GM23338 (cell line): ENCODE results near the gene ARID1B. TPM values are rescaled to one million over a fixed set of nuclear protein-coding genes. Genes with fewer than 3 reads are reported as not detected.

Source experiments
- ATAC-seq: fragments of 200-7000 bp; cut with Tn5 transposase; 3 replicates; pipeline ENCODE4 v1.9.1; 2020
- DNase-seq: peaks from one replicate; pipeline ENCODE4 v3.0.0-alpha.2; 2015; ENCODE audit warnings: low spot score
- H2AFZ ChIP-seq: fragments of 200-600 bp; sonication (generic); 2 replicates; pipeline ENCODE4 v1.8.0; 2016; ENCODE audit warnings: antibody characterized with exemption, mild to moderate bottlenecking, moderate library complexity
- H3F3A ChIP-seq: fragments of 200-600 bp; sonication (generic); replicated peaks from 2 replicates; pipeline ENCODE4 v1.8.0; 2017; ENCODE audit warnings: antibody characterized with exemption, mixed run types, low read depth
- H3K27ac ChIP-seq: fragments of 200-600 bp; sonication (generic); 2 replicates; pipeline ENCODE4 v1.6.1; 2016; ENCODE audit warnings: low read depth
- H3K27me3 ChIP-seq: fragments of 200-600 bp; sonication (generic); 2 replicates; pipeline ENCODE4 v1.8.0; 2016; ENCODE audit warnings: mild to moderate bottlenecking, mixed run types, moderate library complexity; ENCODE audit not compliant: insufficient read depth
- H3K36me3 ChIP-seq: fragments of 200-600 bp; sonication (generic); 2 replicates; pipeline ENCODE4 v1.8.0; 2016; ENCODE audit warnings: mild to moderate bottlenecking; ENCODE audit not compliant: insufficient read depth
- H3K4me1 ChIP-seq: fragments of 200-600 bp; sonication (generic); 2 replicates; pipeline ENCODE4 v1.8.0; 2016; ENCODE audit warnings: mild to moderate bottlenecking, moderate library complexity; ENCODE audit not compliant: insufficient read depth
- H3K4me2 ChIP-seq: fragments of 200-600 bp; sonication (generic); 2 replicates; pipeline ENCODE4 v1.7.1; 2017; ENCODE audit warnings: mixed run types
- H3K4me3 ChIP-seq: fragments of 200-600 bp; sonication (generic); 2 replicates; pipeline ENCODE4 v1.6.1; 2016; ENCODE audit warnings: mixed run types
- H3K79me2 ChIP-seq: fragments of 200-600 bp; sonication (generic); replicated peaks from 2 replicates; pipeline ENCODE4 v1.8.0; 2017; ENCODE audit warnings: mild to moderate bottlenecking; ENCODE audit not compliant: insufficient read depth
- H3K9me2 ChIP-seq: fragments of 200-600 bp; sonication (generic); 2 replicates; pipeline ENCODE4 v1.8.0; 2017; ENCODE audit not compliant: insufficient read depth
- H4K20me1 ChIP-seq: fragments of 200-600 bp; sonication (generic); replicated peaks from 2 replicates; pipeline ENCODE4 v1.8.0; 2017; ENCODE audit warnings: mild to moderate bottlenecking; ENCODE audit not compliant: insufficient read depth
- H3K27ac Mint-ChIP-seq: 2 replicates; pipeline ENCODE4 v1.8.0; 2020; ENCODE audit warnings: inconsistent platforms, mild to moderate bottlenecking, moderate library complexity, mixed read lengths
- H3K27me3 Mint-ChIP-seq: 3 replicates; pipeline ENCODE4 v1.8.0; 2022; ENCODE audit warnings: low read depth, mild to moderate bottlenecking, moderate library complexity, mixed read lengths, inconsistent platforms; ENCODE audit not compliant: insufficient read depth, poor library complexity
- H3K36me3 Mint-ChIP-seq: 3 replicates; pipeline ENCODE4 v1.8.0; 2021; ENCODE audit warnings: low read depth, mild to moderate bottlenecking, inconsistent platforms, moderate library complexity, mixed read lengths
- H3K4me1 Mint-ChIP-seq: 3 replicates; pipeline ENCODE4 v1.8.0; 2020; ENCODE audit warnings: mild to moderate bottlenecking, inconsistent platforms, mixed read lengths
- H3K4me3 Mint-ChIP-seq: 3 replicates; pipeline ENCODE4 v1.8.0; 2021; ENCODE audit warnings: moderate library complexity, mild to moderate bottlenecking, inconsistent platforms, mixed read lengths
- H3K9me3 Mint-ChIP-seq: 3 replicates; pipeline ENCODE4 v1.8.0; 2020; ENCODE audit warnings: moderate library complexity, mild to moderate bottlenecking, inconsistent platforms, mixed read lengths
- CREB1 ChIP-seq: fragments of 250-450 bp; sonication (Bioruptor Pico); IDR thresholded peaks from 2 replicates; pipeline ENCODE4 v1.5.0; 2020; ENCODE audit warnings: low read depth, mild to moderate bottlenecking, moderate library complexity
- CTCF ChIP-seq, 2 experiments: fragments of 200-600 bp in 1 of 2; sonication (generic) in 1 of 2; conservative IDR thresholded peaks; 2 replicates each; pipeline versions ENCODE4 v1.5.1 to v1.6.1; 2016 to 2017; ENCODE audit warnings: antibody characterized with exemption in 2 of 2, low read depth in 2 of 2, mild to moderate bottlenecking in 2 of 2, moderate library complexity in 1 of 2
- ETS1 ChIP-seq: IDR thresholded peaks from 2 replicates; pipeline ENCODE4 v1.6.1; 2016; ENCODE audit warnings: antibody characterized with exemption
- EZH2 ChIP-seq: fragments of 200-600 bp; sonication (generic); IDR thresholded peaks from one replicate; pipeline ENCODE4 v1.8.0; 2017; ENCODE audit warnings: antibody characterized with exemption, mild to moderate bottlenecking, low read depth; ENCODE audit not compliant: unreplicated experiment
- EZH2phosphoT487 ChIP-seq: fragments of 200-600 bp; sonication (generic); IDR thresholded peaks from one replicate; pipeline ENCODE4 v1.8.1; 2018; ENCODE audit warnings: antibody characterized with exemption; ENCODE audit not compliant: unreplicated experiment
- JUNB ChIP-seq: IDR thresholded peaks from one replicate; pipeline ENCODE4 v1.6.1; 2016; ENCODE audit warnings: antibody characterized with exemption; ENCODE audit not compliant: unreplicated experiment
- POLR2AphosphoS5 ChIP-seq: IDR thresholded peaks from 2 replicates; pipeline ENCODE4 v1.6.1; 2016; ENCODE audit warnings: antibody characterized with exemption, low read depth
- REST ChIP-seq: IDR thresholded peaks from one replicate; pipeline ENCODE4 v1.6.1; 2018; ENCODE audit warnings: antibody characterized with exemption; ENCODE audit not compliant: unreplicated experiment
- STAT1 ChIP-seq: IDR thresholded peaks from one replicate; pipeline ENCODE4 v1.6.1; 2016; ENCODE audit warnings: antibody characterized with exemption; ENCODE audit not compliant: unreplicated experiment
- ZNF114 ChIP-seq: fragments of 250-450 bp; sonication (Bioruptor Pico); IDR thresholded peaks from 2 replicates; pipeline ENCODE4 v1.5.0; 2020; ENCODE audit warnings: mild to moderate bottlenecking, moderate library complexity
- ZNF331 ChIP-seq: fragments of 250-450 bp; sonication (Bioruptor Pico); IDR thresholded peaks from 2 replicates; pipeline ENCODE4 v1.5.0; 2020; ENCODE audit warnings: low read depth, mild to moderate bottlenecking, moderate library complexity
- polyA plus RNA-seq: library from polyadenylated mRNA; unstranded; fragments of >200 nt; fragmentation: Nextera tagmentation; extraction: Ambion mirVana; gene quantifications from 2 replicates; pipeline ENCODE4 v1.2.1, GENCODE V29; 2016
- total RNA-seq: library from RNA; depleted of rRNA; stranded (reverse); fragments of >200 nt; shearing (Covaris generic); gene quantifications from 2 replicates; pipeline ENCODE4 v1.2.3, GENCODE V29; 2014

The ARID1B gene
- total and polyA plus RNA-seq, 2 experiments from 2014 or later = 59.3 to 72.2 TPM

- TF ChIP-seq ETS1 (no peak), EZH2phosphoT487 (no peak), STAT1 (no peak), CTCF (conservative IDR thresholded peaks at IDR 0.05; ENCODE audit: low read depth in 2 of 2) (no peak), REST (no peak), POLR2AphosphoS5 (no peak), EZH2 (no peak), JUNB (no peak), CREB1 (CRISPR knock-in tag) (no peak), ZNF114 (no peak)
Measured at GRCh38 chr6:156872903-156873302, 95.7 kb downstream of the ARID1B start (continued).

- H3K4me1 Mint-ChIP-seq = peaks cover 73% of the 10 kb centered on the region
- peaks cover 13% of the 10 kb centered on the region for H3K27me3 Mint-ChIP-seq
- peaks cover 30% of the 10 kb centered on the region for H3K4me1 ChIP-seq
- H3K9me3 Mint-ChIP-seq = no peaks in the 10 kb centered on the region
- peak overlapping the region; percentile 81 for H3K27ac Mint-ChIP-seq
- no peaks in the 10 kb centered on the region for H3F3A ChIP-seq
- H3K27ac ChIP-seq = peak overlapping the region; percentile 28; the same call in 1 of the 2 replicates
- no peak overlapping the region for H3K4me3 ChIP-seq
- peaks cover 3% of the 10 kb centered on the region; the same call in 1 of the 3 replicates for H3K36me3 Mint-ChIP-seq
- no peaks in the 10 kb centered on the region for H3K27me3 ChIP-seq
- no peak overlapping the region for H3K4me3 Mint-ChIP-seq
- no peaks in the 10 kb centered on the region for H3K9me2 ChIP-seq
- DNase-seq = no peak
- no peak overlapping the region for H2AFZ ChIP-seq
- peaks cover 100% of the 10 kb centered on the region for H3K79me2 ChIP-seq
- no peak overlapping the region for H3K4me2 ChIP-seq
- H3K36me3 ChIP-seq = no peaks in the 10 kb centered on the region
- peak; percentile 9; the same call in 1 of the 3 replicates for ATAC-seq
- peaks cover 19% of the 10 kb centered on the region for H4K20me1 ChIP-seq
- TF ChIP-seq POLR2AphosphoS5 (no peak), REST (no peak), ZNF331 (CRISPR knock-in tag) (no peak)
Measured at GRCh38 chr6:156873654-156874380, 96.6 kb downstream of the ARID1B start.
